GM12874 (cell line): Measurements from ENCODE around the gene ZNF276.

Experiments
- TF ChIP-seq, protein P1 (sequence below): IDR thresholded peaks from 2 replicates; pipeline ENCODE4 v1.5.1; 2011; ENCODE audit warnings: low read depth, mild to moderate bottlenecking, control low read depth, low read length, moderate library complexity; ENCODE audit not compliant: insufficient read depth

ZNF276 gene

DNA sequence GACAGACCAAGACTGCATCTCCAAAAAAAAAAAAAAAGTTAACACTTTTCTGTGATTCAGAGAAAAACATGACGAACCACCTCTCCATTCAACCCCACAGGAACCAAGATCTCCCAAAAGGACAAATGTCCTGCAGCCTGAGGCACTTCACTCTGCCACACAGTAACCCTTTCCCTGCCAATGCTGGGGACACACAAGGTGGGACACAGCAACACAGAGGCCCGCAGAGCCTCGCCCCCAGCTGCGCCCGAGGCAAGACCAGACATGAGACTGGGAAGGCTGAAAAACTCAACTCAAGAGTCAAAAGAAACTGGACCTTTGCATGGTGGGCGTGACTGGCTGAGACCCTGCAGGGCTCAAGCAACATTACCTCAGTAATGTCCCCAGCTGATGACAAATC lies 61.2 kb downstream of the ZNF276 start:
- TF ChIP-seq, protein P1, sequence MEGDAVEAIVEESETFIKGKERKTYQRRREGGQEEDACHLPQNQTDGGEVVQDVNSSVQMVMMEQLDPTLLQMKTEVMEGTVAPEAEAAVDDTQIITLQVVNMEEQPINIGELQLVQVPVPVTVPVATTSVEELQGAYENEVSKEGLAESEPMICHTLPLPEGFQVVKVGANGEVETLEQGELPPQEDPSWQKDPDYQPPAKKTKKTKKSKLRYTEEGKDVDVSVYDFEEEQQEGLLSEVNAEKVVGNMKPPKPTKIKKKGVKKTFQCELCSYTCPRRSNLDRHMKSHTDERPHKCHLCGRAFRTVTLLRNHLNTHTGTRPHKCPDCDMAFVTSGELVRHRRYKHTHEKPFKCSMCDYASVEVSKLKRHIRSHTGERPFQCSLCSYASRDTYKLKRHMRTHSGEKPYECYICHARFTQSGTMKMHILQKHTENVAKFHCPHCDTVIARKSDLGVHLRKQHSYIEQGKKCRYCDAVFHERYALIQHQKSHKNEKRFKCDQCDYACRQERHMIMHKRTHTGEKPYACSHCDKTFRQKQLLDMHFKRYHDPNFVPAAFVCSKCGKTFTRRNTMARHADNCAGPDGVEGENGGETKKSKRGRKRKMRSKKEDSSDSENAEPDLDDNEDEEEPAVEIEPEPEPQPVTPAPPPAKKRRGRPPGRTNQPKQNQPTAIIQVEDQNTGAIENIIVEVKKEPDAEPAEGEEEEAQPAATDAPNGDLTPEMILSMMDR: no peak

DNA sequence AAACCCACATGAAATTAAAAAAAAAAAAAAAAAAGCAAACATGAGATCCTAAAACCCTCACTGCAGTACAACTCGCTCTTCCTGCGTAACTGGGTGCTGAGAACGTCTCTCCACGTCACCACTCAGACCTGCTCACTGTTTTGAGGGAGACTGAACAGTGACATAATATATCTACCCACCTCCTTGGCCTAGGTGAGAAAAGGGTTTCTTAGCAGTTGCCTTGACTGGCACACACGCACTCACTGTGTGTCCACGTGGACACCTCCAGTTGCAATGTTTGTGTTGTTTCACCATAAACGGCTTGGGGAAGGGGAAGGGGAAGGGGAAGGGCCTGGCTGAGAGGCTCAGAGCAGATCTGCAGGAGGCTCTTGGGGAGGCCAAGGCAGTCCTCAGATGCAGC lies 63.1 kb downstream of the ZNF276 start:
- TF ChIP-seq, protein P1: no peak

DNA sequence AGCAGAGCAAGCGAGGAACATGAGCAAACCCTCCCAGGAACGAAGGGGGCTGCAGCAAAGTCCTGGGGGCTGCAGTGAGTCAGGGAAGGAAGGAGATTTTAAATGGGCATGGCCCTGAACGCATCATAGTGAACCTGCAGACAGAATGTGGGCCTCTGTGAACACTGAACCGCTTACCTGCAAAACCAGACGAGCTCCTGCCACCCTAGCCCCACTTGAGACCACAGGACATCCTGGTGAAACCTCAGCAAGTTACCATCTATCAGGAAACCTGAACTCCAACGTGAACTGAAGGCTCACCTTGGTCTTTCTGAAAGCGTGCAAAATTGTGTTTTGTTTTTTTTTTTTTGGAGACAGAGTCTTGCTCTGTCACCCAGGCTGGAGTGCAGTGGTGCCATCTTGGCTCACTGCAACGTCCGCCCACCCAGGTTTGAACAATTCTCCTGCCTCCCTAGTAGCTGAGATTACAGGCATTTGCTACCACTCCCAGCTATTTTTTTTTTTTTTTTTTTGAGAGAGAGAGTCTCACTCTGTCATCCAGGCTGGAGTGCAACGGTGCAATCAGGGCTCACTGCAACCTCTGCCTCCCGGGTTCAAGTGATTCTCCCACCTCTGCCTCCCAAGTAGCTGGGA lies 64.3 kb downstream of the ZNF276 start:
- TF ChIP-seq, protein P1: no peak

DNA sequence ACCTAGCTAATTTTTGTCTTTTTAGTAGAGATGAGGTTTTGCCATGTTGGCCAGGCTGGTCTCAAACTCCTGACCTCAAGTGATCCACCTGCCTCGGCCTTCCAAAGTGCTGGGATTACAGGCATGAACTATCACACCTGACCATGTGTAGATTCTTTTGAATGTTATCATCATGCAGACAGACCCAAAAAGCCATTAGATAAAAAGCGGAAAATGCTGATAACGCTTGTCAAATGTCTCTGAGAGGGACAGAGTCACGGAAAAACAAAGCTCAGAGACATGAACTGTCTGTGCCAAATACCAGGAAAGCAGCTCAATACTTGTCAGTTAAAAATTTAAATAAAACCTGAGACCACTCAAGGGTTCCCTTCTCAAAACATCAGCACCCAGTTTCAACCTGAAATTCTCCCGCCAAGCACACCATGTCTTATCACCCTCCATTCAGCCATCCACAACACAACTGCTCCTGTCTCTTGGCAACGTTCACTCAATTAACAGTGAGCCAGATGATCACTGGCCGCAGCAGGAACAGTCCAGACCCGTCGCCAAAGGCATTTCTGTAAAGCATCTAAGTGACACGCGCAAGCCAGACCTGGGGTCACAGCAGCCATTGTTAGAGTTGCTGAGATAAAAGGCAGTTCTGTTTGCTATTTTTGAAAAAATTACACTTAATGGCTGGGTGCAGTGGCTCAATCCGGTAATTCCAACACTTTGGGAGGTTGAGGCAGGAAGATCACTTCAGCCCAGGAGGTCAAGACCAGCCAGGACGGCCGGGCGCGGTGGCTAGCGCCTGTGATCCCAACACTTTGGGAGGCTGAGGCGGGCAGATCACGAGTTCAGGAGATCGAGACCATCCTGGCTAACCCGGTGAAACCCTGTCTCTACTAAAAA lies 65.4 kb downstream of the ZNF276 start:
- TF ChIP-seq, protein P1: no peak

DNA sequence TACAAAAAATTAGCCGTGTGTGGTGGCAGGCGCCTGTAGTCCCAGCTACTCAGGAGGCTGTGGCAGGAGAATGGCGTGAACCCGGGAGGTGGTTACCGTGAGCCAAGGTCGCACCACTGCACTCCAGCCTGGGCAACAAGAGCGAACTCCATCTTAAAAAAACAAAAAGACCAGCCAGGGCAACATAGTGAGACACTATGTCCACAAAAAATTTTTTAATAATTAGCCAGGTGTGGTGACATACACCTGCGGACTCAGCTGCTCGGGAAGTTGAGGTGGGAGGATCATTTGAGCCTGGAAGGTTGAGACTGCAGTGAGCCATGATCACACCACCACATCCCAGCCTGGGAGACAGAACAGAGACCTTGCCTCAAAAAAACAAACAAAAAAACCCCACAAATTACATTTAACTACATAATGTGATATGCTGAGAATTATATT lies 66.0 kb downstream of the ZNF276 start:
- TF ChIP-seq, protein P1: no peak
